Activated T-cell treated with anti-CD3 and anti-CD28 coated beads, Interleukin-2, amount 50 U/mL, for 72 hours (primary cell): ENCODE measurements around the gene GDPD5. TPM values are rescaled to one million over a fixed set of nuclear protein-coding genes. Genes with fewer than 3 reads are reported as not detected.

Experiments
- ATAC-seq, 2 donors: fragments of 150-1000 bp; cut with Tn5 transposase; replicated peaks in 1 of 2; 2 replicates each; pipeline ENCODE4 v1.10.0; 2021; ENCODE audit warnings: moderate library complexity in 2 of 2, mild to moderate bottlenecking in 1 of 2
- DNase-seq, 2 donors: peaks; one replicate each; pipeline ENCODE4 v3.0.0; 2021 to 2022; ENCODE audit warnings: mixed read lengths in 1 of 2
- H3K27ac Mint-ChIP-seq: one replicate; pipeline ENCODE4 v1.8.0; 2022; ENCODE audit warnings: mild to moderate bottlenecking, moderate library complexity, mixed read lengths
- H3K27me3 Mint-ChIP-seq: one replicate; pipeline ENCODE4 v1.8.0; 2022; ENCODE audit warnings: low read depth, mixed read lengths
- H3K36me3 Mint-ChIP-seq, 2 donors: one replicate each; pipeline ENCODE4 v1.8.0; 2022; ENCODE audit warnings: mixed read lengths in 2 of 2, mild to moderate bottlenecking in 1 of 2; ENCODE audit not compliant: insufficient read depth in 2 of 2
- H3K4me1 Mint-ChIP-seq: one replicate; pipeline ENCODE4 v1.8.0; 2022; ENCODE audit warnings: low read depth, mixed read lengths
- H3K4me3 Mint-ChIP-seq, 2 donors: one replicate each; pipeline ENCODE4 v1.8.0; 2022; ENCODE audit warnings: mild to moderate bottlenecking in 2 of 2, mixed read lengths in 2 of 2, moderate library complexity in 2 of 2
- H3K9me3 Mint-ChIP-seq, 2 donors: one replicate each; pipeline ENCODE4 v1.8.0; 2022; ENCODE audit warnings: mixed read lengths in 2 of 2
- total RNA-seq, 2 donors: library from RNA; stranded (reverse); gene quantifications; one replicate each; pipeline ENCODE4 v1.2.3, GENCODE V29; 2022

The GDPD5 gene
- total RNA-seq, 2 donors from 2014 or later = 16.9 to 29.5 TPM

DNA sequence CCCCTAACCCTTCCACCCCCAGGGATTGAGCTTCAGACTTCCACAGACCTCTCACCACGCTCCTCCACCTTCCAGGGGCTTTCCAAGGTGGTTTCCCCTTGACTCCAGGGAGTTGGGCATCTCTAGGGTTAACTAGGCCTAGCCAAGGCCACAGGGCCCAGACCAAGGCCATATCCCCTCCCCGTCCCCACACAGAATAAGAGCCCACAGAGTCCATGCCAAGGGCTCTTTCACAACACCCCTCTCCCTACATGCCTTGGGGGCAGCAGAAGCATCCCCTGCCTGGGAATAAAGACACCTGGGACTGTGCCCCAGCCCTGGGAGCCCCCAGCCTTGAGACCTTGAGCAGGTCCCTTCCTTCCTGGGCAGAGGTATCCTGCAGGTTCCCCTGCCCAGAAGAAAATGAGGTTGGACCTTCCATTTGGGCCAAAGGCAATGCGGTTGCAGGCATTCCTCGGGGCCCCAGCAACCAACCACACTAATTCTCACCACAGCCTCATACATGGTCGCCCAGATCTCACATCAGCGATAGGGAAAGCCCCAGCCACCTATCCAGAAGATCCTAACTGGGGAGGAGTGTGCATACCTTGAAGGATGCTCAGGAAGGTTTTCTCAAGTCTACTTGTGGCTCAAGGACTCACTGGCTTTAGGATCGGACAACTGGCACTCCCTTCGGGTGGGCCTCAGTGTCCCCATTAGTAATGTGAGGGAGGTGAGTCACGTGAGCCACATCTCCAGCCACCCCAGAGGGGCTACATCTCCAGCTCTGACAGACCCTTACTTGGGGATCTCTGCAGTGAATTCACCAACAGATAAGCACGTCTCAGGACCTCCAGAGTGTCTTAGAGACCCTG is 1.7 kb downstream of the GDPD5 start:
- Mint-ChIP-seq H3K36me3 (no peaks in the 10 kb centered on the region), H3K4me3 (peak overlapping the region; percentile 69 to 83), H3K27ac (no peak overlapping the region), H3K9me3 (no peaks in the 10 kb centered on the region), H3K27me3 (peaks cover 13% of the 10 kb centered on the region), H3K4me1 (peaks cover 27% of the 10 kb centered on the region)
- ATAC-seq = no peak
- DNase-seq = no peak

DNA sequence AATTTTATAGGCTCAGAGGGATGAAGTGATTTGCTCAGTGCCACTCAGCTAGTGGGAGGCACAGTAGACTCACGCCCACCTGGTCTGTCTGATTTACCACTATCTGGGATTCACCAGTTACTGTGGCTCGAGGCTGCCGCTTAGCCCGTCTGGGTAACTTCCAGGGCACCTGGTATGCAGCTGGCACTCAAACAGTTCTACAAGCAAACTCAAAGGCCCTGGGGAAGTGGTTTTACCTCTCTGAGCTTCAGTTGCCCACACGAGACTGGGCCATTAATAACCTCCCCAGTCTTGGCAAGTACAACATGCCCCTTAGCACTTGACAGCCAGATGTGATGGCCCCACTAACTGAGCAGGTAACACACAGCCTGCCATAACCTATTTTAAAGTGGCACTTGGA is 2.6 kb downstream of the GDPD5 start:
- DNase-seq (no peak), ATAC-seq (no peak)
- Mint-ChIP-seq H3K27ac (no peak overlapping the region), H3K4me3 (peak overlapping the region in 1 of 2 donors; percentile 83), H3K4me1 (peaks cover 27% of the 10 kb centered on the region), H3K36me3 (no peaks in the 10 kb centered on the region), H3K9me3 (no peaks in the 10 kb centered on the region), H3K27me3 (peaks cover 13% of the 10 kb centered on the region)

DNA sequence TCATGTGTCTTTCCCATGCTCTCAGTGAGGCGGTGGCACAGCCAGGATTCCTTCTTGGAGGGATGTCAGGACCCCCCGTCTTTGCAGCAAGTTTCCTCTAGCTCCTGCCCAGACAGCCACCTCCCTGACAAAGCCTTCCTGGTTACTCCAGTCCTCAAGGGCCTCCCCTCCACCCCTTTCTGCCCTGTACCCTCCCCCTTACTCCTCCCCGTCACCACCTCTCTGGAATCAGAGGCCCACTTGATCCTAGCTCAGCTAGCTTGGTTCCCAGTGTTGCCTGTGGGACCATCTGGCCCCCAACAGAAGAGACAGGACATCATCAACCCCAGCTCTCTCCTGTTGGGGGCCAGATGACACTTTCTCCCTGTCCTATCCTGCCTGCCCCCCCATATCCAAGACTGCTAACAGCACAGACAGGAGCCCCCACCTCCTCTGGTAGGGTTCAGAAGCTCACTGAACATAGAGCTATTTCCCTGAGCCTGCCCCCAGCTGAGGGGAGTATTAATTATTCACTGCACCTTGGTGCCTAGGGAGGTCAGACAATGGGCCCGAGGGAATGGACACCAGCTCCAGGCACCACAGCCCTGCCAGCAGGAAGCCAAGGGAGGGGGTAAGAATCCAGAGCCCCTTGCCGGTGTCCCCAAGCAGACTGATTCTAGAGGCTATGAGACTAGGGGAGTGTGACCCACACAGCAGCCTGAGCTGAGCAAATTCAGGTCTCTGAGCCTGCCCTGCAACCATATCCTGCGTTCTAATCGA is 3.3 kb downstream of the GDPD5 start:
- peaks cover 30% of the 10 kb centered on the region for H3K4me1 Mint-ChIP-seq
- ATAC-seq = no peak
- DNase-seq = no peak
- no peak overlapping the region for H3K27ac Mint-ChIP-seq
- peaks cover 13% of the 10 kb centered on the region for H3K27me3 Mint-ChIP-seq
- H3K36me3 Mint-ChIP-seq = no peaks in the 10 kb centered on the region
- no peaks in the 10 kb centered on the region for H3K9me3 Mint-ChIP-seq
- no peak overlapping the region for H3K4me3 Mint-ChIP-seq

DNA sequence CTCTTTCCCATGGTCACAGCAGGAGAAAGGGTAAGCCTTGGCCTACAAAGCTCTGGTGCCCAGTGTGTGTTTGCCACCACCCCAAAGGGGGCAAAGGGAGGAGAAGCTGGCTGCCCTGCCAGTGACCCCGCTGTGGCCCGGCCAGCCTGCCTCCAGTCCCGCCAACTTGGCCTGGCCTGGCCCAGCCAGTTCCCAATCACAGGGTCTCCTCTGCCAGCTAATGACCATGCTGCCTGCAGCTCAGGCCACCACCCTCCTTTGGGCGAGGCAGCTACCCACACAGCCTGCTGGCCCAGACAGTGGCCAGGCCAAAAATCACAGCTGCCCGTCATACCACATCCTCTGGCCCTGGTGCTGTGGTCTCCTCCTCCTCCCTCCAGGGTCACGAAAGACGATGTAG is 5.1 kb downstream of the GDPD5 start:
- ATAC-seq (no peak), DNase-seq (no peak)
- no peaks in the 10 kb centered on the region for H3K36me3 Mint-ChIP-seq
- no peak overlapping the region for H3K4me3 Mint-ChIP-seq
- peaks cover 13% of the 10 kb centered on the region for H3K27me3 Mint-ChIP-seq
- no peak overlapping the region for H3K27ac Mint-ChIP-seq
- H3K9me3 Mint-ChIP-seq = no peaks in the 10 kb centered on the region
- peaks cover 27% of the 10 kb centered on the region for H3K4me1 Mint-ChIP-seq

DNA sequence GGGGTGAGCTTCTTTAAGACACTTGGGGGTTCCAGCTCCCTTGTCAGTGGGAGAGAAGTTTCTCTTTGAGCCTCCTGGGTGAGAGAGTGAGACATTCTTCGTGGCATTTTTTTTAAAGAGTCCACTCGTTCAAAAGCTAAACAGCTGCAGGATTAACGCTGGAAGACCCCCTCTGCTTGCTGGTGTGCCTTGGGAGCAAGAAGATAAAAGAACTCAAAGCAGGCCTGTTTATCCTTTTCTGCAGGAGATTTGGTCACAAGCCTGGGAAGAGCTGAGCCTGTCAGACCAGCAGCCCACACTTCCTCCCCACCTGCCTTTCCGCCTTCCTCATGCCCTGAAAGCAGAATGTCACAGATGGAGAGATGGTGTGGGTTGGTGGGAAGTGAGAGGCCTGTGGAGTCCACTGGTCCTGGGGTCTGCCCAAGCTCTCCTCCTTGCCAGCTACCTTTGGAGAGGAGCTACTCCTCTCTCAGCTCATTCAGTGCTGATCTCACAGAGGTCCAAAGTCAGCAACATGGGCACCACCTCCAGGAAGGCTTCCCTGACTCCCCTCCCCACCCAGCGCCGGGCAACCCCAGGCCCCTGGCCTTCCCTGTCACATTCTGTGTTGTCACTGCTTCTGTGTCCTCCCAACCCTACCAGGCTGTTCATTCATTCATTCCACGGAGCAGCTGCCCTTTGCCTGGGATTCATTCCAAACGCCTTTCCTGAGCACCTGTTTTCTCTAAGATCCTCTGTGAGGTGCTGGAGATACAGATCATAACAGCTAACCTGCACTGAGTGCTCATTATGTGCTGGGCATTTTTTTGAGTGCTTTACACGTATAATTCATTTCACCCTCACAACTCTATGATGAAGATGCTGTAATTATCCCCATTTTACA is 6.7 kb downstream of the GDPD5 start:
- Mint-ChIP-seq H3K4me3 (no peak overlapping the region), H3K9me3 (no peaks in the 10 kb centered on the region), H3K27me3 (peaks cover 6% of the 10 kb centered on the region), H3K27ac (no peak overlapping the region), H3K36me3 (no peaks in the 10 kb centered on the region), H3K4me1 (peaks cover 18% of the 10 kb centered on the region)
- no peak for DNase-seq
- no peak for ATAC-seq

DNA sequence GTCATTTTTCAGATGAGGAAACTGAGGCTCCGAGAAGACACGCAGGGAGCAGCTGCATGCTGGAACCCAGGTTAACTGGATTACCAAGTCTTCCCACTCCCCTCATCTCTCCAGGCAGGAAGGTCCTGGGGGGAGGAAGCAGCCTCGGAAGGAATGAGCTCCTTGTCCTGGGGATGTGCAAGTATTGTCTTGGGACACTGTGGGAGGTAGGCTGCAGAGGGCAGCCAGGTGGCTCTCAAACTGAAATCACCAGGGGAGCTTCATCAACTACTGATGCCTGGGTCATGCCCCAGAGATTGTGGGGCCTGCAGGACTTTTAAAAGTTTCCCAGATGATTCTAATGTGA is 7.6 kb downstream of the GDPD5 start:
- ATAC-seq (no peak), DNase-seq (no peak)
- Mint-ChIP-seq H3K36me3 (no peaks in the 10 kb centered on the region), H3K27ac (no peak overlapping the region), H3K27me3 (no peaks in the 10 kb centered on the region), H3K4me3 (no peak overlapping the region), H3K4me1 (peaks cover 11% of the 10 kb centered on the region), H3K9me3 (no peaks in the 10 kb centered on the region)

DNA sequence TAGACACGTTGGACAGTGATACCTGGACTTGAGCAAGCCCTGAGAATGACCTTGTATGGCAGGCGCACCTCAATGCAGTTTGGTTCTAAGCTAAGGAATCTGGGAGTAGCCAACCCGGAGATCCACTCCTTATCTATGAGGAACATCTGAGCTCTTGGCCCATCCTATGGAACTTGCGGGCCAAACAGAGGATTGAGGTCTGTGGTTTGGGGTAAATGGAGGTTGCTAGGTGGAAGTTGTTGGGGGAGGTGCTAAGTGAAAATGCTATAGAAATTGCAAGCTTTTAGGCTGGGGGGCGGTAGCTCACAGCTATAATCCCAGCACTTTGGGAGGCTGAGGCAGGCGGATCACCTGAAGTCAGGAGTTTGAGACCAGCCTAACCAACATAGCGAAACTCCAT is 8.9 kb downstream of the GDPD5 start:
- Mint-ChIP-seq H3K27ac (no peak overlapping the region), H3K9me3 (no peaks in the 10 kb centered on the region), H3K4me3 (no peak overlapping the region), H3K4me1 (peaks cover 11% of the 10 kb centered on the region), H3K36me3 (no peaks in the 10 kb centered on the region), H3K27me3 (no peaks in the 10 kb centered on the region)
- ATAC-seq (no peak), DNase-seq (no peak)

DNA sequence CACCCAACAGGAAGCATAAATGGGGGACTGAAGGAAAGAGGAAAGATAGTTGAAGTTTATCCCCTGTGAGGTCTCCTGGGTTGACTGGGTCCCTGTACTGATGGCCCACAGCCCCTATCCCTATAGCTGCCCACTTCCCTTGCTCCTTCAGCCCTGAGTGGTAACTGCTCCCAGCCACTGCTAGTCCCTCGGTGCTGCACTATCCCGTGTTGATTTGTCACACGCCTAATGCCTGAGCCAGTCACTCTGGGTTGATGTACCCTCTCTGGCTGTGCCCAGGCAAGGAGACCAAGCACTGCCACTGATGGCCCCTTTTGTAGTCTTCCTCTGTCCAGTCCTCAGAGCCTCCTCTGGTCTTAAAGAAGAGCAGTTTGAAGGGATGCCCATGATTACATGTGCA is 9.6 kb downstream of the GDPD5 start:
- no peak overlapping the region for H3K27ac Mint-ChIP-seq
- ATAC-seq (no peak), DNase-seq (no peak)
- no peaks in the 10 kb centered on the region for H3K36me3 Mint-ChIP-seq
- H3K27me3 Mint-ChIP-seq = no peaks in the 10 kb centered on the region
- peaks cover 11% of the 10 kb centered on the region for H3K4me1 Mint-ChIP-seq
- H3K4me3 Mint-ChIP-seq = no peak overlapping the region
- H3K9me3 Mint-ChIP-seq = no peaks in the 10 kb centered on the region

DNA sequence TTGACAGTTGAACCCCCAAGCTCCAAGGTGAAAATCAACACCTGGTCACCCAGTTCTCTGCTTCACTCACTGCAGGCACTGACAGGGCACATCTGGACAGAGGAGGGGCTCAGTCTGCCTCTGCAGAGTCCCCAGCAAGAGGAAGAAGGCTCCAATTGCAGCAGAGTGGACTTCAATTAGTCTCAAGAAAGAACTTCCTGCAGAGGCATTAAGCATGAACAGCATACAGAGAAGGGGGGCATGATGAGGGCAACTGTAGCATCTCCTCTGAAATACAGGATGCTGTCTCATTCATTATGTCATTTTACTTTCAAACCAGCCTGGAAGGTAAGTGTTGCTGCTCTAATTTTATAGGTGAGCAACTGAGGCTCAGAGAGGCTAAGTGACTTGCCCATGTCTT is 11.1 kb downstream of the GDPD5 start:
- Mint-ChIP-seq H3K4me1 (peaks cover 11% of the 10 kb centered on the region), H3K9me3 (no peaks in the 10 kb centered on the region), H3K4me3 (no peak overlapping the region), H3K36me3 (no peaks in the 10 kb centered on the region), H3K27me3 (no peaks in the 10 kb centered on the region), H3K27ac (no peak overlapping the region)
- DNase-seq (no peak), ATAC-seq (no peak)

DNA sequence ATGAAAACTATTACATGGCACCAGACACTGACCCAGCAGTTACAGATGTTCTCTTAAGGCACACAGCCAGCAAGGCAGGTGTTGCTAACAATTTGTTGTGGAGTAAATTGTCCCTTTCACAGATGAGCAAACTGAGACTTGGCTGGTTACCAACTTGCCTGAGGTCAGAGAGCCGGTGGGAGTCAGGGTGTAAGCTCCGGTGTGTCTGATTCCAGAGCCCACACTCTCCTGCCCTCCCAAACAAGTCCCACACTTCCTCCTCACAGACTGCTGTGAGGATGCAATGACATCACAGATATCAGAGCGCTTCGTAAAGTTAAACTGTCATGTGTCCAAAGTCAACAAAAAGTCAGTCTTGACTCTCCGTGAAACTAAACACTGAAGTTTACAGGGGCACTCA is 12.5 kb downstream of the GDPD5 start:
- H3K4me1 Mint-ChIP-seq = peaks cover 18% of the 10 kb centered on the region
- no peak overlapping the region for H3K27ac Mint-ChIP-seq
- no peaks in the 10 kb centered on the region for H3K9me3 Mint-ChIP-seq
- no peak overlapping the region for H3K4me3 Mint-ChIP-seq
- ATAC-seq (no peak), DNase-seq (no peak)
- no peaks in the 10 kb centered on the region for H3K27me3 Mint-ChIP-seq
- no peaks in the 10 kb centered on the region for H3K36me3 Mint-ChIP-seq

DNA sequence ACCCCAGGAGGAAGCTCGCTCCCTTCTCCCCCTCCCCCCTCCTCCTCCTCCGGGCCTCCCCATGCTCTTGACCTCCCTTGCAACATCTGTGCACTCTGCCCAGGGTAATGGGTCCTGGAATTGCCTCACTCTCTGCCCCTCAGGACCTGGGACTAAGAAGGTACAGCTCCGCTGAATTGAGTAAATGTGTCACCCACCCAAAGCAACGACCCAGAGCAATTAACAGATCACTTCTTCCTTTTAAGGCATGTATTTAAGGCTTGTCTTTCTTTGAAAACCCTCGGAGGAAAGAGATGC is 15.1 kb downstream of the GDPD5 start:
- no peaks in the 10 kb centered on the region for H3K36me3 Mint-ChIP-seq
- H3K9me3 Mint-ChIP-seq = no peaks in the 10 kb centered on the region
- no peak overlapping the region for H3K27ac Mint-ChIP-seq
- DNase-seq (no peak), ATAC-seq (no peak)
- peaks cover 12% of the 10 kb centered on the region for H3K4me1 Mint-ChIP-seq
- no peak overlapping the region for H3K4me3 Mint-ChIP-seq
- no peaks in the 10 kb centered on the region for H3K27me3 Mint-ChIP-seq

DNA sequence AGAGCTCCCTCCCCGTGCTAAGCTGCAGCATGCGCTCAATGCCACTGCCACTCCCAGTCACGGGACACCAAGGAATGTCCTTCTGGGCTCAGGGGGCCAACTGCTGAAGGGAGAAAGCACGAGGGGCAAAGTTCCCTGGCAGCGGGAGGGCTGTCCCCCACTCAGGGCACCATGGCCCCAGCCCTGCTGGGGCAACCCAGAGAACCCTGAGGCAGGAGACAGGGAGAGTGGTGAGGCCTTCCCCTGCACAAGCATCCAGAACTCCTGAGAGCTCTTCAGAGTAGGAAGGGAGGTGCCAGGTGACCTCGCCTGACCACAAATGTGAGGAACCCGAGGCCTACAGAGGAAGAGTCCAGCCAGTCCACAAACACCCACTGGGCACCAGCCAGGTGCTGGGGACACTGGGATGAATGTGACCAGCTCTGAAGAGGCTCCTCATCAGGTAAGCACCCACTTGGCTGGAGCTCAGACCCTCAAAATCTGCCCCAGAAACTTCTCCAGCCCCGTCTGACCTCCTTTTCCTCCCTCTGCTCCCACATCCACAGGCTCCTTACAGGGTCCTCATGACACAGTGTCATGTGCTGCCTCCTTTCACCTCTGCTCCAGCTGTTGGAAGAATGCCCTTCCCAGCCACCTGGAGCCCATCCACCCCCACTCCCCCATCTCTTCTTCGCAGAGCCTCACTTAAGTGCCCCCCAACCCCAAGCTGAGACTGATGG is 15.6 kb downstream of the GDPD5 start:
- no peak overlapping the region for H3K27ac Mint-ChIP-seq
- no peaks in the 10 kb centered on the region for H3K9me3 Mint-ChIP-seq
- no peaks in the 10 kb centered on the region for H3K27me3 Mint-ChIP-seq
- DNase-seq (no peak), ATAC-seq (no peak)
- H3K4me3 Mint-ChIP-seq = no peak overlapping the region
- peaks cover 12% of the 10 kb centered on the region for H3K4me1 Mint-ChIP-seq
- no peaks in the 10 kb centered on the region for H3K36me3 Mint-ChIP-seq
